GM12878 (cell line): ENCODE measurements around the gene PPID. TPM values are rescaled to one million over a fixed set of nuclear protein-coding genes. Genes with fewer than 3 reads are reported as not detected.

Source experiments
- ATAC-seq: fragments of 200-7000 bp; cut with Tn5 transposase; 3 replicates; pipeline ENCODE4 v1.9.1; 2020; ENCODE audit warnings: mild to moderate bottlenecking, moderate library complexity
- BruUV-seq: library from RNA; stranded (reverse); fragments of 400-500 nt; replicated peaks from 2 replicates; lab custom pipeline; 2021; lab: Mats Ljungman, UMichigan
- CTCF ChIA-PET: fragments of 300-600 bp; sonication (Branson Sonifier 250); formaldehyde crosslinking; extraction: SDS; loops from one replicate; lab custom pipeline; 2021; ENCODE audit warnings: inconsistent platforms; lab: Yijun Ruan, JAX
- POLR2A ChIA-PET: fragments of 350-600 bp; formaldehyde crosslinking; extraction: SDS; loops from one replicate; lab custom pipeline; 2021; ENCODE audit warnings: inconsistent platforms; lab: Charles Lee
- RAD21 ChIA-PET: fragments of 300-600 bp; sonication (Branson Sonifier 250); formaldehyde crosslinking; loops from one replicate; lab custom pipeline; 2023; ENCODE audit warnings: antibody characterized with exemption; ENCODE audit not compliant: unreplicated experiment; lab: Charles Lee
- SMC1A ChIA-PET: fragments of 300-600 bp; sonication (Branson Sonifier 250); formaldehyde crosslinking; loops from one replicate; lab custom pipeline; 2023; ENCODE audit not compliant: unreplicated experiment, uncharacterized antibody; lab: Charles Lee
- DNase-seq: peaks from one replicate; pipeline ENCODE4 v3.0.0-alpha.2; 2011; ENCODE audit warnings: low read depth, low spot score
- FAIRE-seq: peaks from 3 replicates; lab custom pipeline; 2011; peaks lifted over from hg19 to GRCh38; lab: Jason Lieb, UNC
- H2AFZ ChIP-seq: 2 replicates; pipeline ENCODE4 v1.6.0; 2011; ENCODE audit warnings: low read depth, low read length, control low read depth; ENCODE audit not compliant: control insufficient read depth
- H3K27ac ChIP-seq: 2 replicates; pipeline ENCODE4 v1.5.1; 2011; ENCODE audit warnings: control low read depth; ENCODE audit not compliant: control insufficient read depth, insufficient read depth
- H3K27me3 ChIP-seq, 2 experiments: replicated peaks in 1 of 2; 2 replicates each; pipeline versions ENCODE4 v1.6.0 to v1.6.1; 2011; ENCODE audit warnings: low read length in 1 of 2; ENCODE audit not compliant: control insufficient read depth in 2 of 2, insufficient read depth in 2 of 2
- H3K36me3 ChIP-seq, 2 experiments: 2 replicates each; pipeline ENCODE4 v1.5.1; 2011; ENCODE audit warnings: low read length in 1 of 2; ENCODE audit not compliant: control insufficient read depth in 2 of 2, insufficient read depth in 2 of 2
- H3K4me1 ChIP-seq: 2 replicates; pipeline ENCODE4 v1.6.1; 2011; ENCODE audit warnings: mild to moderate bottlenecking, low read length, moderate library complexity, mixed read lengths; ENCODE audit not compliant: control insufficient read depth, insufficient read depth
- H3K4me2 ChIP-seq: 2 replicates; pipeline ENCODE4 v1.6.0; 2011; ENCODE audit warnings: control low read depth; ENCODE audit not compliant: control insufficient read depth, insufficient read depth
- H3K4me3 ChIP-seq: fragments of 200-600 bp; sonication (generic); 2 replicates; pipeline ENCODE4 v1.5.1; 2016
- H3K79me2 ChIP-seq: 2 replicates; pipeline ENCODE4 v1.6.0; 2011; ENCODE audit warnings: low read length; ENCODE audit not compliant: control insufficient read depth, insufficient read depth
- H3K9ac ChIP-seq: 2 replicates; pipeline ENCODE4 v1.8.0; 2011; ENCODE audit warnings: low read length, control low read depth, mixed read lengths; ENCODE audit not compliant: control insufficient read depth, insufficient read depth
- H3K9me3 ChIP-seq: replicated peaks from 3 replicates; pipeline ENCODE4 v1.5.1; 2011; ENCODE audit warnings: mild to moderate bottlenecking, low read length; ENCODE audit not compliant: control insufficient read depth, insufficient read depth
- H4K20me1 ChIP-seq: 2 replicates; pipeline ENCODE4 v1.6.0; 2011; ENCODE audit not compliant: control insufficient read depth, insufficient read depth
- ATF7 ChIP-seq: fragments of 450-650 bp; IDR thresholded peaks from 2 replicates; pipeline ENCODE4 v1.6.1; 2016; ENCODE audit warnings: low read depth, mild to moderate bottlenecking
- CEBPB ChIP-seq, 2 experiments: fragments of 150-350 bp in 1 of 2; IDR thresholded peaks; 2 replicates each; pipeline ENCODE4 v1.6.1; 2012 to 2014; ENCODE audit warnings: low read depth in 2 of 2, low read length in 2 of 2, borderline replicate concordance in 1 of 2, inconsistent platforms in 1 of 2
- CUX1 ChIP-seq: IDR thresholded peaks from 2 replicates; pipeline ENCODE4 v1.6.1; 2012; ENCODE audit warnings: improper control_type of control experiment, low read depth, low read length; ENCODE audit not compliant: insufficient replicate concordance
- MAX ChIP-seq: IDR thresholded peaks from 2 replicates; pipeline ENCODE4 v1.6.1; 2012; ENCODE audit warnings: low read depth, low read length, improper control_type of control experiment
- MEF2B ChIP-seq: fragments of 450-650 bp; IDR thresholded peaks from 2 replicates; pipeline ENCODE4 v1.6.1; 2018; ENCODE audit warnings: mild to moderate bottlenecking, moderate library complexity; ENCODE audit not compliant: partially characterized antibody, poor library complexity, severe bottlenecking
- NRF1 ChIP-seq: conservative IDR thresholded peaks from 2 replicates; pipeline ENCODE4 v1.6.1; 2011; ENCODE audit warnings: mild to moderate bottlenecking, low read depth, low read length, improper control_type of control experiment
- POU2F2 ChIP-seq: IDR thresholded peaks from 3 replicates; pipeline ENCODE4 v1.6.1; 2011; ENCODE audit warnings: low read depth, mild to moderate bottlenecking, low read length, borderline replicate concordance
- RAD21 ChIP-seq: IDR thresholded peaks from 2 replicates; pipeline ENCODE4 v1.6.1; 2011; ENCODE audit warnings: mild to moderate bottlenecking, low read depth, low read length, moderate library complexity; ENCODE audit not compliant: insufficient read depth
- SIX5 ChIP-seq: IDR thresholded peaks from 2 replicates; pipeline ENCODE4 v1.6.1; 2011; ENCODE audit warnings: mild to moderate bottlenecking, low read depth, low read length, moderate library complexity; ENCODE audit not compliant: severe bottlenecking
- SKIL ChIP-seq: fragments of 450-650 bp; IDR thresholded peaks from 2 replicates; pipeline ENCODE4 v1.6.1; 2017; ENCODE audit warnings: mild to moderate bottlenecking, low read depth, inconsistent platforms; ENCODE audit not compliant: poor library complexity, severe bottlenecking
- TAF1 ChIP-seq: IDR thresholded peaks from 2 replicates; pipeline ENCODE4 v1.6.1; 2011; ENCODE audit warnings: mild to moderate bottlenecking, low read depth, low read length, borderline replicate concordance
- USF1 ChIP-seq: IDR thresholded peaks from 2 replicates; pipeline ENCODE4 v1.6.1; 2011; ENCODE audit warnings: borderline replicate concordance, low read depth, mild to moderate bottlenecking, moderate library complexity, mixed read lengths, low read length; ENCODE audit not compliant: insufficient read depth; ENCODE audit errors: extremely low read length
- USF2 ChIP-seq: IDR thresholded peaks from 2 replicates; pipeline ENCODE4 v1.6.1; 2011; ENCODE audit warnings: low read depth, low read length, improper control_type of control experiment, borderline replicate concordance
- ZNF207 ChIP-seq: fragments of 450-650 bp; IDR thresholded peaks from 2 replicates; pipeline ENCODE4 v1.6.1; 2014; ENCODE audit warnings: antibody characterized with exemption, mild to moderate bottlenecking, borderline replicate concordance
- in situ Hi-C: fragments of 300-500 bp; cut with MboI; formaldehyde crosslinking; loops from 9 replicates; pipeline ENCODE4 v1.14.3; 2018; ENCODE audit warnings: mixed read lengths
- intact Hi-C: fragments of 100-400 bp; cut with micrococcal nuclease; formaldehyde crosslinking; loops from one replicate; pipeline ENCODE4 v1.14.2; 2022; ENCODE audit not compliant: unreplicated experiment
- polyA plus RNA-seq, 11 experiments: library from polyadenylated mRNA; depleted of rRNA in 4 of 11; unstranded in 6 of 11; stranded (reverse) in 5 of 11; fragments of >200 nt; fragmentation: Nextera tagmentation in 4 of 11; fragmentation: Illumina TruSeq in 1 of 11; extraction: Ambion mirVana in 4 of 11; extraction: Trizol in 1 of 11; gene quantifications; 1 replicate in 1 of 11; 2 replicates in 10 of 11; pipeline versions ENCODE4 v1.2.1 to v1.2.3, GENCODE V29; 2011 to 2016; ENCODE audit warnings: inconsistent platforms in 2 of 11, missing spikeins in 2 of 11, low read depth in 1 of 11
- total RNA-seq, 4 experiments: library from RNA; depleted of rRNA in 3 of 4; stranded (reverse); fragments of >200 nt in 3 of 4; fragmentation: Illumina TruSeq in 1 of 4; extraction: Trizol in 1 of 4; gene quantifications; 2 replicates each; pipeline versions ENCODE4 v1.2.1 to v1.2.3, GENCODE V29; 2013 to 2021

Gene PPID
- total and polyA plus RNA-seq, 10 of the 15 experiments (the other 5 are each of a cell fraction or from before 2014, with no cell fraction given), result 21.9 to 64.3 (median 39.5) TPM

GRCh38 chr4:158756588-158756987, 33.4 kb upstream of the PPID start:
- Histone ChIP-seq H3K4me2 (no peak overlapping the region), H4K20me1 (no peaks in the 10 kb centered on the region), H3K79me2 (no peaks in the 10 kb centered on the region), H3K9ac (no peak overlapping the region), H3K9me3 (no peaks in the 10 kb centered on the region; the same call in 2 of the 3 replicates), H3K4me1 (no peaks in the 10 kb centered on the region), H3K36me3 (no peaks in the 10 kb centered on the region), H3K27ac (no peak overlapping the region), H3K27me3 (no peaks in the 10 kb centered on the region; a peak in 1 of 4 replicates), H2AFZ (no peak overlapping the region), H3K4me3 (no peak overlapping the region)
- ChIA-PET SMC1A (no interaction called here), POLR2A (no interaction called here), RAD21 (no interaction called here), CTCF (interaction anchor here (0.6 kb wide), 1 partner anchor 435 kb away, joined by 3 read pairs; no protein-coding TSS in a partner anchor)
- no peak for ATAC-seq
- intact Hi-C loops, result no loop called here
- in situ Hi-C loops, result no loop called here
- no peak for FAIRE-seq
- no TSS peak for BruUV-seq
- DNase-seq, result no peak
- TF ChIP-seq ZNF207 (no peak), RAD21 (no peak), SKIL (no peak), ATF7 (no peak), USF1 (no peak), MAX (no peak), CUX1 (no peak), USF2 (no peak), NRF1 (no peak), SIX5 (no peak), MEF2B (no peak), CEBPB (IDR thresholded peaks at IDR 0.05; ENCODE audit: borderline replicate concordance in 1 of 2, low read depth in 2 of 2, low read length in 2 of 2) (no peak), TAF1 (no peak), POU2F2 (no peak)
